HG03354 (cell line): ENCODE results near the gene COL19A1.

ENCODE experiments used
- ATAC-seq: cut with Tn5 transposase; IDR thresholded peaks from one replicate; pipeline ENCODE4 v1.9.1; 2021; ENCODE audit warnings: mild to moderate bottlenecking; ENCODE audit not compliant: unreplicated experiment, poor library complexity, severe bottlenecking

COL19A1 gene

GRCh38 chr6:70110126-70111022 lies 244.0 kb downstream of the COL19A1 start:
- peak; percentile 52 for ATAC-seq

- ATAC-seq: no peak
These were observed 245.4 kb downstream of the COL19A1 start for GRCh38 chr6:70111737-70112136.

GRCh38 chr6:70112716-70113115 lies 246.4 kb downstream of the COL19A1 start:
- ATAC-seq: no peak

- no peak for ATAC-seq
These were observed 246.8 kb downstream of the COL19A1 start for GRCh38 chr6:70113171-70113570.

DNA sequence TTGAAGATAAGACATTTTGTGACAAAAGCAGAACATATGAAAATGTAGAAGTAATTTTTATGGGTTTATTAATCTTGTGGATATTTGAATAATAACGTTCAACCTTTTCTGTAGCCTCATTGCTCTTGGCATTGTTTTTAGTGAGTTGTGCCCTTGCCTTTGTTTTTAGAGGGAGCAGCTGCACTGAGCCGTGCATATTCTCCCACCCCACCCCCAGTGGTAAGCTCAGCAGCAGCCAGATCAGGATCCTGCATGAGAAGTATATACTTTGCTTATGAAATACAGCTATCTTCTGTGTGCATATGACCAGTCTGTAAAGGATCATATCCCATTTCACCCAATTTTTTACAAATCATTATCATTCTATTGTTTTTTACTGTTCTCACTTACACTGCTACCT lies 252.3 kb downstream of the COL19A1 start:
- ATAC-seq: no peak

DNA sequence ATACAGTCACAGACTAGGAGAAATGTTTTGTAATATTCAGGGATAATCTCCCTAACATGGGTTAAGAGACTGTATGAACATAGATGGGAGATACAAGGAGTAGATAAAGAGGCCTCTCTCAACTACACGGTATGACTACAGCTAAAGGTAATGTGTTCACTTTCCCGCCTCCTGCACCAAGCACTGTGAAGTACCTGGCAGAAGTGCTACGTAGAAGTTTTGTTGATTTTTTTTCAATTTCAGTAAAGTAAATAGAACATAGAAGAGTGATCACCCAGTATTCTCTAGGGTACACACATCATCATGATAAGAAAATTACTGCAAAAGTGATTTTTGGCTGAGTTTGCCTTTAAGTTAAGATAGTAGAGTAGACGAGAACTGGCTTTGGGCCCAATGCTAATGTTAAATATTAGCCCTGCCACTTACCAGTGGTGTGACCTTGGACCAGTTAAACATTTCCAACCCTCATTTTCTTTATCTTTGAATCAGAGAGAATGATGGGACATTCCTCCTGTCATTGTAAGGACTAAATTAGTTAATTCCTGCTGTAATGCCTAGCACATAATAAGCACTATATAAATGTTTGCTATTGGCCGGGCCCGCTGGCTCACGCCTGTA lies 253.0 kb downstream of the COL19A1 start:
- no peak for ATAC-seq

DNA sequence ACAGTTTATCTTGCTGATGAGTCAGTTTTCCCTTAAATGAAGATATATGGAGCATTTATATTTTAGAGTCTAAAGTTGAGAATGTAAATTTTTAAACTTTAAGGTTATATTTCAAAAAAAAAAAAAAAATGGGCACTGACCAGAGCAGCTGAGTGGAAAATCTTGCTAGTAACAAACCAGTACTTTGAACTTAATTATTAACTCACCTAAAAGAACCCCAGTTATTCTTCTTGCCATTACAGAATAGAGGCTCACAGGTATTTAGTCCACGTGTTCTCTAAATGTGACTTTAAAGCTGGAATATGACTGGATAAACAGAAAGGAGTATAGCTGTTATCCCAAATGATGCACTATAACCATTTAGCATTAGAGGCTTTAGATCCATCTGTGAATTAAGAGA lies 258.1 kb downstream of the COL19A1 start:
- ATAC-seq: peak; percentile 64

DNA sequence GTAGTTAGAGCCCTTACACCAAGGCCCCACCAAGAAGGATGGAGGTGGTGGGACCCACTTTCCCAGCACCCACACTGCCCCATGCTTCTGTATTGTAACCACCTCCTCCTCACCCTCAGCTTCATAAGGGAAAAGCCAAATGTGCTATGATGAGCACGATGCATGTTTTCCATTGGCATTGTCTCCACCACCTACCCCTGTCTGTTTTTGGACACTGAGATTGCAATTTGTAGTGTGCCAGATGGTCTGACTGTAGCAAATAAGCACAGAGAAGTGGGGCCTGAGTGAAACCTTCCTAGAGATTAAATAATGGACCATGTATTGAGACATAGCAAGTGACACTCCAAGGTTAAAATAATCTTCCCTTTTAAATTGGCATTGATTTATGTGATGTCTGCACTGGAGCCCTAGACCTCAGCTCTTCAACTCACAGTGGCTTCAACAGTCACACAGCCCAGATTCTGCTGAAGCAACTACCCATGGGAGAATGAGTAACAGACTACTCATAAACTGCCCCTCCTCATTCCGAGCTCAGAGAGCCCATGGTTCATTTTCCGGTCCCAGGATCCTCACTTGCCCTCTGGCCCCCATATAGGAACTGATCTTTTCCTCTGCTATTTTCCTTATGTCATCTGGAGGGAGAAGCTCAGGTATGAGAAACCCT lies 258.7 kb downstream of the COL19A1 start:
- peak; percentile 26 for ATAC-seq

DNA sequence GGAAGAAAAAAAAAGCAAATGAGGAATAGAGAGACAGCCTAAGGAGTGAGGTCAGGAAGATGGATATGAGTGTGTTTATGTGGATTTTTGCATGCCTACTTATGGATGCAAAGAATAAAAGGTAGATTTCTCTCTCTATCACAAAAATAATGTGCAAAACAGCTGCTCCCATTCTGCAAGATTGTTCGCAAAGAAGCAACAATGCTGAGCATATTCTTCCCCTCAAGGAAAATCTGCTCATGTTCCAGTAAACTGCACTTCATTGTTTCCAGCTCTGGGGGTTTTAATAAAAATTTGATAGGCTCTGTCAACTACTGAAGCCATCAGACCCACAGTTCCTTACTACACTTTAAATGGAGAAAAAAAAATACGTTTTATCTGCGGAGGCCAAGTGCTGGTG lies 259.2 kb downstream of the COL19A1 start:
- no peak for ATAC-seq

DNA sequence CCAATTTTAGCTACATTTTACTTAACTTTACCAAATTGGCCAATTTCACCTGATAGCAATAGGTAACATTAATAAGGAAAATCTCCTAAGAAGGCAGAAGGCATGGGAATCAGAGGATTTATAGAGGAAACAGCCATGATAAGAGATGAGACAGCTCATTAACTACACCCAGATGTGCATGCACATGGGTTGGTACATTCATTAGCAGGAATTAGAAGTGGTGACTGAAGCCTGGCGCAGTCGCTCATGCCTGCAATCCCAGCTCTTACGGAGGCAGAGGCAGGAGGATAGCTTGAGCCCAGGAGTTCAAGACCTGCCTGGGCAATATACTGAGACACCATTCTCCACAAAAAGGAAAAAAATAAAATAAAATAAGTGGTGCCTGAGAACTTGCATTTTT lies 263.0 kb downstream of the COL19A1 start:
- ATAC-seq: no peak

GRCh38 chr6:70130865-70131264 lies 264.5 kb downstream of the COL19A1 start:
- ATAC-seq: no peak

GRCh38 chr6:70131528-70131927 lies 265.2 kb downstream of the COL19A1 start:
- ATAC-seq: peak; percentile 84

DNA sequence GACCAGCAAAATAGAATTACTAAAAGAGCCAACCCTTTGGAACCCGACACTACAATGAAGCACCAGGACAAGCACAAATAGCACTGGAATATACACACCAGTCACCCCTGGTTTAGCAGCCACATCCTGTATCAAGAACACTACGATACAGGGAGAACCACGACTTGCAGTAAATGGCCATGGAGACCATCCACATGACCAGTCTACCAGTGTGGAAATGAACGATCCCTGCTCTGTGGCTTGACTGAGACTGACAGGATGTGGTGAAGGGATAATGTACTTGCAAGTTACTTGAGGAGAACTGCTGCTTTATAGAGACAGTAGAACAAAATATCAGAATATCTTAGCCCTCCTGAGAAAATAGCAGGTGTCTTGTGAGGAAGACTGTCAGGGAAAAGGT lies 266.9 kb downstream of the COL19A1 start:
- no peak for ATAC-seq

GRCh38 chr6:70134542-70134941 lies 268.2 kb downstream of the COL19A1 start:
- no peak for ATAC-seq

GRCh38 chr6:70135219-70136160 lies 269.1 kb downstream of the COL19A1 start:
- no peak for ATAC-seq

GRCh38 chr6:70136996-70137395 lies 270.6 kb downstream of the COL19A1 start:
- no peak for ATAC-seq

- ATAC-seq: no peak
These were observed 274.1 kb downstream of the COL19A1 start for GRCh38 chr6:70140496-70140895.

GRCh38 chr6:70142034-70142433 lies 275.7 kb downstream of the COL19A1 start:
- ATAC-seq: no peak

DNA sequence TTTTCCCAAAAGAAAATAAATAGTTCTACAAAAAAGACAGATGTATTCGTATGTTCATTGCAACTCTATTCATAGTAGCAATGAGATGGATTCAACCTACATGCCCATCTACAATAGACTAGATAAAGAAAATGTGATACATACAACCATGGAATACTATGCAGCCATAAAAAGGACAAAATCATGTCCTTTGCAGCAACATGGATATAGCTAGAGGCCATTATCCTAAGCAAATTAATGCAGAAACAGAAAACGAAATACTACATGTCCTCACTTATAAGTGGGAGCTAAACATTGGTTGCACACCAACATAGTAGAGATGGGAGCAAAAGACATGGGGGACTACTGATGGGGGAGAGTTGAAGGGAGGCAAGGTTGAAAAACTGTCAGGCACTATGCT lies 278.8 kb downstream of the COL19A1 start:
- ATAC-seq: no peak
